Thyroid gland (tissue), 4 donors: ENCODE measurements around the gene NR2C1. TPM values are rescaled to one million over a fixed set of nuclear protein-coding genes. Genes with fewer than 3 reads are reported as not detected.

Experiments
- DNase-seq, 2 donors: peaks; one replicate each; pipeline ENCODE4 v3.0.0-alpha.2; 2019
- H3K27ac ChIP-seq, 3 donors: fragments of 200-600 bp; sonication (generic); 1 replicate in 2 of 3; 2 replicates in 1 of 3; pipeline ENCODE4 v1.5.1; 2016 to 2019; ENCODE audit warnings: mild to moderate bottlenecking in 1 of 3, moderate library complexity in 1 of 3
- H3K27me3 ChIP-seq: fragments of 200-600 bp; sonication (generic); one replicate; pipeline ENCODE4 v1.5.1; 2019
- H3K36me3 ChIP-seq, 2 donors: fragments of 200-600 bp; sonication (generic); one replicate each; pipeline ENCODE4 v1.5.1; 2016 to 2019
- H3K4me1 ChIP-seq, 2 donors: fragments of 200-600 bp; sonication (generic); one replicate each; pipeline ENCODE4 v1.5.1; 2017 to 2019
- H3K4me3 ChIP-seq, 3 donors: fragments of 200-600 bp; sonication (generic); replicated peaks in 1 of 3; 1 replicate in 2 of 3; 2 replicates in 1 of 3; pipeline ENCODE4 v1.5.1; 2016; ENCODE audit warnings: mild to moderate bottlenecking in 1 of 3
- H3K9me3 ChIP-seq: fragments of 200-600 bp; sonication (generic); one replicate; pipeline ENCODE4 v1.5.1; 2017
- CTCF ChIP-seq, 6 experiments: fragments of 200-600 bp in 3 of 6; fragments of 450-650 bp in 3 of 6; sonication (generic) in 3 of 6; IDR thresholded peaks; one replicate each; pipeline ENCODE4 v1.5.1; 2016 to 2019; ENCODE audit warnings: antibody characterized with exemption in 6 of 6, mild to moderate bottlenecking in 2 of 6, inconsistent platforms in 1 of 6, moderate library complexity in 1 of 6
- POLR2A ChIP-seq, 2 donors: fragments of 450-650 bp; IDR thresholded peaks; one replicate each; pipeline ENCODE4 v1.6.1; 2017; ENCODE audit warnings: antibody characterized with exemption in 2 of 2, mild to moderate bottlenecking in 2 of 2, moderate library complexity in 1 of 2
- WGBS, 2 donors: methylation state at CpG; one replicate each; pipeline ENCODE4 v1.1.5; 2017; 5-methylcytosine and 5-hydroxymethylcytosine counted together
- intact Hi-C: fragments of 100-400 bp; cut with DNase I; formaldehyde crosslinking; loops from one replicate; pipeline ENCODE4 v1.15.1; 2023
- total RNA-seq, 4 donors: library from RNA; depleted of rRNA; stranded (reverse); fragments of >200 nt; gene quantifications; one replicate each; pipeline ENCODE4 v1.2.3, GENCODE V29; 2016

The NR2C1 gene
- total RNA-seq, 4 donors from 2014 or later, result 69.6 to 248 (median 103) TPM

GRCh38 chr12:94973221-94973620 is 100.2 kb downstream of the NR2C1 start:
- peaks cover 6 to 20% of the 10 kb centered on the region in 2 donors for H3K4me1 ChIP-seq
- no peak for TF ChIP-seq CTCF (IDR thresholded peaks at IDR 0.05)
- WGBS, 2 donors, result 83 to 91% methylated on average over 5 of the region's 5 CpGs
- no peaks in the 10 kb centered on the region for H3K27me3 ChIP-seq
- no peak overlapping the region for H3K27ac ChIP-seq
- no peak overlapping the region for H3K4me3 ChIP-seq
- H3K9me3 ChIP-seq, result no peaks in the 10 kb centered on the region
- intact Hi-C loops, result no loop called here
- peaks cover 0 to 3% of the 10 kb centered on the region in 2 donors for H3K36me3 ChIP-seq
- no peak for DNase-seq

- no peak for DNase-seq
These were observed 100.6 kb downstream of the NR2C1 start for GRCh38 chr12:94972795-94973194.

GRCh38 chr12:94971923-94972322 is 101.5 kb downstream of the NR2C1 start:
- Histone ChIP-seq H3K27ac (no peak overlapping the region), H3K4me1 (peaks cover 11 to 16% of the 10 kb centered on the region in 2 donors), H3K27me3 (no peaks in the 10 kb centered on the region), H3K4me3 (no peak overlapping the region), H3K36me3 (peaks cover 0 to 3% of the 10 kb centered on the region in 2 donors), H3K9me3 (no peaks in the 10 kb centered on the region)
- TF ChIP-seq CTCF (IDR thresholded peaks at IDR 0.05), result no peak
- no peak for TF ChIP-seq POLR2A (IDR thresholded peaks at IDR 0.05)
- DNase-seq, result no peak
- intact Hi-C loops, result no loop called here
- 93 to 100% methylated on average over 2 of the region's 2 CpGs for WGBS, 2 donors

More at GRCh38 chr12:94972795-94973194, 100.6 kb downstream of the NR2C1 start:
- intact Hi-C loops, result no loop called here
- Histone ChIP-seq H3K27ac (no peak overlapping the region), H3K4me3 (no peak overlapping the region), H3K36me3 (peaks cover 0 to 3% of the 10 kb centered on the region in 2 donors), H3K9me3 (no peaks in the 10 kb centered on the region), H3K27me3 (no peaks in the 10 kb centered on the region), H3K4me1 (peaks cover 6 to 17% of the 10 kb centered on the region in 2 donors)
- WGBS, 2 donors, result 86 to 92% methylated on average over 2 of the region's 2 CpGs
- no peak for TF ChIP-seq POLR2A (IDR thresholded peaks at IDR 0.05)
- no peak for TF ChIP-seq CTCF (IDR thresholded peaks at IDR 0.05)

- no peaks in the 10 kb centered on the region for H3K27me3 ChIP-seq
- peaks cover 0 to 3% of the 10 kb centered on the region in 2 donors for H3K36me3 ChIP-seq
- 100% methylated on average over 1 of the region's 1 CpG for WGBS, 2 donors
- H3K4me3 ChIP-seq, result no peak overlapping the region
- intact Hi-C loops, result no loop called here
- H3K4me1 ChIP-seq, result peaks cover 11 to 16% of the 10 kb centered on the region in 2 donors
- no peak for TF ChIP-seq CTCF (IDR thresholded peaks at IDR 0.05)
- no peak for TF ChIP-seq POLR2A (IDR thresholded peaks at IDR 0.05)
- no peaks in the 10 kb centered on the region for H3K9me3 ChIP-seq
- DNase-seq, result no peak
- H3K27ac ChIP-seq, result peak overlapping the region in 2 of 3 donors; percentile 13 to 24
These were observed 102.9 kb downstream of the NR2C1 start for GRCh38 chr12:94970560-94970959.

Other genes with a start within 250 kb of the NR2C1 start
- 100 to 1,000 TPM in 3 of 4 donors, 10 to 100 TPM in 1; 88.4 to 178 (median 136) TPM for gene NDUFA12, start 69.9 kb downstream of the NR2C1 start, total RNA-seq
- gene FGD6, start 143.8 kb upstream of the NR2C1 start, total RNA-seq, result 10 to 100 TPM; 27.1 to 33.7 (median 30.8) TPM
- gene VEZT, start 144.2 kb upstream of the NR2C1 start, total RNA-seq, result 100 to 1,000 TPM; 101 to 186 (median 160) TPM